Vagina (tissue), 2 donors: ENCODE results near the gene USP51. TPM values are rescaled to one million over a fixed set of nuclear protein-coding genes. Genes with fewer than 3 reads are reported as not detected.
"Not testable (repeated sequence)": the region's sequence is repeated elsewhere in the genome, so short reads cannot be mapped to it uniquely, and the experiment has no call there.

Source experiments
- DNase-seq, 2 donors: peaks; one replicate each; pipeline ENCODE4 v3.0.0-alpha.2; 2017; ENCODE audit errors: extremely low spot score in 2 of 2
- H3K27ac ChIP-seq: fragments of 200-600 bp; sonication (generic); one replicate; pipeline ENCODE4 v1.5.1; 2019
- H3K27me3 ChIP-seq: fragments of 200-600 bp; sonication (generic); one replicate; pipeline ENCODE4 v1.5.1; 2019
- H3K36me3 ChIP-seq, 2 donors: fragments of 200-600 bp; sonication (generic); one replicate each; pipeline ENCODE4 v1.5.1; 2017 to 2019
- H3K4me1 ChIP-seq: fragments of 200-600 bp; sonication (generic); one replicate; pipeline ENCODE4 v1.5.1; 2019
- H3K4me3 ChIP-seq, 2 donors: fragments of 200-600 bp; sonication (generic); 1 replicate in 1 of 2; 2 replicates in 1 of 2; pipeline ENCODE4 v1.5.1; 2016 to 2019
- H3K9me3 ChIP-seq: fragments of 200-600 bp; sonication (generic); one replicate; pipeline ENCODE4 v1.5.1; 2019
- POLR2A ChIP-seq, 2 donors: fragments of 450-650 bp; IDR thresholded peaks; one replicate each; pipeline ENCODE4 v1.6.1; 2017; ENCODE audit warnings: antibody characterized with exemption in 2 of 2, mild to moderate bottlenecking in 2 of 2, moderate library complexity in 2 of 2
- POLR2AphosphoS5 ChIP-seq, 2 donors: sonication (generic); formaldehyde crosslinking; IDR thresholded peaks; one replicate each; pipeline ENCODE4 v1.9.0; 2017; ENCODE audit warnings: antibody characterized with exemption in 2 of 2, mild to moderate bottlenecking in 2 of 2, low read depth in 1 of 2; ENCODE audit not compliant: insufficient read depth in 1 of 2
- intact Hi-C: fragments of 100-400 bp; cut with DNase I; formaldehyde crosslinking; loops from one replicate; pipeline ENCODE4 v1.15.1; 2023
- total RNA-seq: library from RNA; depleted of rRNA; stranded (reverse); fragments of >200 nt; gene quantifications from one replicate; pipeline ENCODE4 v1.2.3, GENCODE V29; 2016
- TF ChIP-seq, protein P1 (sequence below), 3 experiments: fragments of 450-650 bp in 2 of 3; fragments of 200-600 bp in 1 of 3; sonication (generic) in 1 of 3; IDR thresholded peaks; one replicate each; pipeline ENCODE4 v1.5.1; 2017 to 2019; ENCODE audit warnings: antibody characterized with exemption in 3 of 3, mild to moderate bottlenecking in 2 of 3, moderate library complexity in 2 of 3

The USP51 gene
- total RNA-seq, 1 donor from 2014 or later: 1.7 TPM

GRCh38 chrX:55484948-55485347, 4.7 kb downstream of the USP51 start:
- no peak for DNase-seq
- Histone ChIP-seq H3K27ac (no peak overlapping the region), H3K27me3 (no peaks in the 10 kb centered on the region), H3K36me3 (no peaks in the 10 kb centered on the region), H3K4me1 (peaks cover 2% of the 10 kb centered on the region), H3K4me3 (no peak overlapping the region), H3K9me3 (no peaks in the 10 kb centered on the region)
- TF ChIP-seq POLR2A (IDR thresholded peaks at IDR 0.05): no peak
- no peak for TF ChIP-seq POLR2AphosphoS5 (IDR thresholded peaks at IDR 0.05; ENCODE audit: insufficient read depth in 1 of 2, low read depth in 1 of 2)
- TF ChIP-seq, protein P1, sequence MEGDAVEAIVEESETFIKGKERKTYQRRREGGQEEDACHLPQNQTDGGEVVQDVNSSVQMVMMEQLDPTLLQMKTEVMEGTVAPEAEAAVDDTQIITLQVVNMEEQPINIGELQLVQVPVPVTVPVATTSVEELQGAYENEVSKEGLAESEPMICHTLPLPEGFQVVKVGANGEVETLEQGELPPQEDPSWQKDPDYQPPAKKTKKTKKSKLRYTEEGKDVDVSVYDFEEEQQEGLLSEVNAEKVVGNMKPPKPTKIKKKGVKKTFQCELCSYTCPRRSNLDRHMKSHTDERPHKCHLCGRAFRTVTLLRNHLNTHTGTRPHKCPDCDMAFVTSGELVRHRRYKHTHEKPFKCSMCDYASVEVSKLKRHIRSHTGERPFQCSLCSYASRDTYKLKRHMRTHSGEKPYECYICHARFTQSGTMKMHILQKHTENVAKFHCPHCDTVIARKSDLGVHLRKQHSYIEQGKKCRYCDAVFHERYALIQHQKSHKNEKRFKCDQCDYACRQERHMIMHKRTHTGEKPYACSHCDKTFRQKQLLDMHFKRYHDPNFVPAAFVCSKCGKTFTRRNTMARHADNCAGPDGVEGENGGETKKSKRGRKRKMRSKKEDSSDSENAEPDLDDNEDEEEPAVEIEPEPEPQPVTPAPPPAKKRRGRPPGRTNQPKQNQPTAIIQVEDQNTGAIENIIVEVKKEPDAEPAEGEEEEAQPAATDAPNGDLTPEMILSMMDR (IDR thresholded peaks at IDR 0.05): no peak
- intact Hi-C loops: no loop called here

- no peak overlapping the region for H3K4me3 ChIP-seq
- no peaks in the 10 kb centered on the region for H3K9me3 ChIP-seq
- intact Hi-C loops: no loop called here
- H3K27me3 ChIP-seq: no peaks in the 10 kb centered on the region
- TF ChIP-seq POLR2A (IDR thresholded peaks at IDR 0.05): no peak
- TF ChIP-seq POLR2AphosphoS5 (IDR thresholded peaks at IDR 0.05; ENCODE audit: insufficient read depth in 1 of 2, low read depth in 1 of 2): no peak
- TF ChIP-seq, protein P1 (IDR thresholded peaks at IDR 0.05): no peak
- H3K36me3 ChIP-seq: no peaks in the 10 kb centered on the region
- no peaks in the 10 kb centered on the region for H3K4me1 ChIP-seq
- no peak for DNase-seq
- H3K27ac ChIP-seq: no peak overlapping the region
Measured at GRCh38 chrX:55480390-55481062, 9.1 kb downstream of the USP51 start.

- H3K4me1 ChIP-seq, intact Hi-C loops: not testable (repeated sequence)
Measured at GRCh38 chrX:55479956-55480355, 9.7 kb downstream of the USP51 start.

DNA sequence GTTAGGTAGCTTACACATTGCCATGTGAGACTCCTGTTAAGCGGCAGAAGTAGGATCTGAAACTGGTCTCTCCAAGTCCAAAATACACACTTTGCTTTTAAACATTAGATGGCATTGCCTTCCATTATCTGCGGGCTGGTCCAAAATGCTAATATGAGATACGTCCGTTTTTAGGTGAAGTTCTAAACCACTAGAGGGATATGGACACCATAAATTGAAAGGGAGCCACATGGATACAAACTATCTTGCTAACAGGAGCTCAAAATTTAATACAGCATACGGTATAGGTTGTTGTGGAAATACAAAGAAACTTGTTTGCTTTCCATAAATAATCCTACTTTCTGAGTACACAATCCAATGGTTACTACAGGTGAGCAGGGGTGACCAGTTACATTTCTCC, 23.9 kb downstream of the USP51 start:
- H3K27me3 ChIP-seq, DNase-seq, H3K36me3 ChIP-seq, H3K4me1 ChIP-seq, H3K4me3 ChIP-seq, H3K27ac ChIP-seq, intact Hi-C loops, H3K9me3 ChIP-seq: not testable (repeated sequence)

More at GRCh38 chrX:55479956-55480355, 9.7 kb downstream of the USP51 start:
- DNase-seq, H3K36me3 ChIP-seq, H3K27me3 ChIP-seq, H3K27ac ChIP-seq, H3K4me3 ChIP-seq, H3K9me3 ChIP-seq: not testable (repeated sequence)

- DNase-seq, H3K36me3 ChIP-seq, intact Hi-C loops, H3K27ac ChIP-seq, H3K4me3 ChIP-seq, H3K4me1 ChIP-seq, H3K9me3 ChIP-seq, H3K27me3 ChIP-seq: not testable (repeated sequence)
Measured at GRCh38 chrX:55465108-55465507, 24.5 kb downstream of the USP51 start.

- H3K4me1 ChIP-seq, H3K27ac ChIP-seq, H3K4me3 ChIP-seq, DNase-seq, H3K9me3 ChIP-seq, H3K27me3 ChIP-seq, H3K36me3 ChIP-seq, intact Hi-C loops: not testable (repeated sequence)
Measured at GRCh38 chrX:55464050-55464449, 25.6 kb downstream of the USP51 start.

DNA sequence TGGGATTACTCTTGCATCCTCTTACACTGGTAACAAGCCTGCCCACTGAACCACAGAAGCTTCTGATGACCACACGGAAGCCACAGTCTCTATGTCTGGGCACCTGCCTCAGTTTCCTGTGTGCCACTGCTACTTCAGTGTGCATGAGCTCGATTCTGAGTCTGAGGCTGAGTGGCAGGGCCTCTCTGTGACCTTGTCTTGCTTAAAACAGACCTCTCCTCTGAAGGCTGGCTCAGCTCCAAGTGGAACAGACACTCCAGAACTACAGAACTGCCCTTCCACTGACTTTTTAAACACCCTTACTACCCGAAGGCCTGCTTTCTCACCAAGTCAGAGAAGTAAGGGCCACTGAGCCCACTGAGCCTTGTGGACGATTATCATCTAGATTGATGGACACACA, 29.7 kb downstream of the USP51 start:
- H3K4me1 ChIP-seq, H3K9me3 ChIP-seq, H3K27me3 ChIP-seq, DNase-seq, intact Hi-C loops, H3K27ac ChIP-seq, H3K36me3 ChIP-seq, H3K4me3 ChIP-seq: not testable (repeated sequence)

GRCh38 chrX:55459426-55459825, 30.2 kb downstream of the USP51 start:
- H3K9me3 ChIP-seq, DNase-seq, H3K27me3 ChIP-seq, H3K4me1 ChIP-seq, H3K4me3 ChIP-seq, intact Hi-C loops, H3K27ac ChIP-seq, H3K36me3 ChIP-seq: not testable (repeated sequence)

- intact Hi-C loops, H3K4me1 ChIP-seq, H3K27me3 ChIP-seq, H3K36me3 ChIP-seq, H3K9me3 ChIP-seq, H3K4me3 ChIP-seq, DNase-seq, H3K27ac ChIP-seq: not testable (repeated sequence)
Measured at GRCh38 chrX:55455708-55456107, 33.9 kb downstream of the USP51 start.
